Endothelial cell of umbilical vein (primary cell): ENCODE results near the gene YIPF2. TPM values are rescaled to one million over a fixed set of nuclear protein-coding genes. Genes with fewer than 3 reads are reported as not detected.

Source experiments
- BruUV-seq: library from RNA; stranded (reverse); fragments of 400-500 nt; replicated peaks from 2 replicates; lab custom pipeline; 2021; lab: Mats Ljungman, UMichigan
- CTCF ChIA-PET: fragments of 300-600, 350-600 bp; sonication (Branson Sonifier 250); formaldehyde crosslinking; loops from one replicate; lab custom pipeline; 2021; ENCODE audit warnings: antibody characterized with exemption, inconsistent platforms; lab: Charles Lee
- POLR2A ChIA-PET: fragments of 300-600, 350-600 bp; sonication (Branson Sonifier 250); formaldehyde crosslinking; loops from one replicate; lab custom pipeline; 2021; ENCODE audit warnings: antibody characterized with exemption, inconsistent platforms; lab: Charles Lee
- DNase-seq: peaks from one replicate; pipeline ENCODE4 v3.0.0-alpha.2; 2011; ENCODE audit warnings: low read depth, low spot score
- FAIRE-seq: peaks from 2 replicates; lab custom pipeline; 2011; peaks lifted over from hg19 to GRCh38; lab: Jason Lieb, UNC
- H2AFZ ChIP-seq: 2 replicates; pipeline ENCODE4 v1.6.0; 2012; ENCODE audit warnings: low read depth, low read length, control low read depth, inconsistent platforms
- H3K27ac ChIP-seq: 2 replicates; pipeline ENCODE4 v1.5.1; 2011; ENCODE audit warnings: low read depth, mild to moderate bottlenecking, control low read depth, low read length, moderate library complexity; ENCODE audit not compliant: insufficient read depth
- H3K27me3 ChIP-seq, 2 experiments: 2 replicates each; pipeline versions ENCODE4 v1.6.0 to v1.6.1; 2011; ENCODE audit warnings: low read length in 2 of 2, mixed read lengths in 1 of 2; ENCODE audit not compliant: control insufficient read depth in 2 of 2, insufficient read depth in 2 of 2
- H3K36me3 ChIP-seq, 2 experiments: 2 replicates in 1 of 2; 3 replicates in 1 of 2; pipeline ENCODE4 v1.5.1; 2011; ENCODE audit warnings: low read length in 2 of 2, mild to moderate bottlenecking in 1 of 2, moderate library complexity in 1 of 2; ENCODE audit not compliant: control insufficient read depth in 2 of 2, insufficient read depth in 2 of 2; ENCODE audit errors: extremely low read depth in 1 of 2
- H3K4me1 ChIP-seq: 3 replicates; pipeline ENCODE4 v1.5.1; 2011; ENCODE audit warnings: mild to moderate bottlenecking, low read length; ENCODE audit not compliant: control insufficient read depth, insufficient read depth; ENCODE audit errors: extremely low read depth
- H3K4me2 ChIP-seq: 2 replicates; pipeline ENCODE4 v1.6.1; 2011; ENCODE audit warnings: low read length, control low read depth, mixed read lengths; ENCODE audit not compliant: insufficient read depth
- H3K4me3 ChIP-seq, 3 experiments: fragments of 200-600 bp in 1 of 3; sonication (generic), shearing (Covaris generic) in 1 of 3; replicated peaks in 1 of 3; 2 replicates each; pipeline ENCODE4 v1.5.1; 2011 to 2016; ENCODE audit warnings: control low read depth in 3 of 3, low read length in 3 of 3, mild to moderate bottlenecking in 2 of 3, inconsistent platforms in 1 of 3, low read depth in 1 of 3, moderate library complexity in 1 of 3; ENCODE audit not compliant: insufficient read depth in 1 of 3
- H3K79me2 ChIP-seq: 2 replicates; pipeline ENCODE4 v1.6.0; 2012; ENCODE audit warnings: low read length, inconsistent platforms; ENCODE audit not compliant: control insufficient read depth, insufficient read depth
- H3K9ac ChIP-seq: replicated peaks from 2 replicates; pipeline ENCODE3; 2011; ENCODE audit warnings: low read length, control low read depth; ENCODE audit not compliant: insufficient read depth; ENCODE audit errors: extremely low read depth
- H3K9me1 ChIP-seq: replicated peaks from 3 replicates; pipeline ENCODE4 v1.6.0; 2011; ENCODE audit warnings: mild to moderate bottlenecking, low read length; ENCODE audit not compliant: control insufficient read depth, insufficient read depth; ENCODE audit errors: extremely low read depth
- H3K9me3 ChIP-seq: replicated peaks from 2 replicates; pipeline ENCODE4 v1.5.1; 2012; ENCODE audit warnings: low read length, inconsistent platforms; ENCODE audit not compliant: control insufficient read depth, insufficient read depth
- H4K20me1 ChIP-seq: replicated peaks from 2 replicates; pipeline ENCODE3; 2011; ENCODE audit warnings: mild to moderate bottlenecking, low read length; ENCODE audit not compliant: control insufficient read depth, insufficient read depth; ENCODE audit errors: extremely low read depth
- CTCF ChIP-seq, 2 donors: IDR thresholded peaks; 1 replicate in 1 of 2; 2 replicates in 1 of 2; pipeline ENCODE4 v1.5.1; 2011; ENCODE audit warnings: low read length in 2 of 2, mild to moderate bottlenecking in 2 of 2, moderate library complexity in 2 of 2, control low read depth in 1 of 2, inconsistent platforms in 1 of 2, low read depth in 1 of 2; ENCODE audit not compliant: insufficient read depth in 1 of 2; ENCODE audit errors: extremely low read depth in 1 of 2
- EZH2 ChIP-seq: IDR thresholded peaks from 2 replicates; pipeline ENCODE4 v1.6.1; 2012; ENCODE audit warnings: borderline replicate concordance, low read depth, mild to moderate bottlenecking, moderate library complexity, low read length, inconsistent platforms; ENCODE audit not compliant: severe bottlenecking
- FOS ChIP-seq: IDR thresholded peaks from 2 replicates; pipeline ENCODE4 v1.6.1; 2011; ENCODE audit warnings: mild to moderate bottlenecking, low read length, moderate library complexity, borderline replicate concordance; ENCODE audit not compliant: insufficient read depth
- GATA2 ChIP-seq: IDR thresholded peaks from 2 replicates; pipeline ENCODE4 v1.7.0; 2011; ENCODE audit warnings: low read depth, mild to moderate bottlenecking, moderate library complexity, mixed read lengths, low read length; ENCODE audit not compliant: insufficient read length, insufficient read depth
- JUN ChIP-seq: IDR thresholded peaks from 2 replicates; pipeline ENCODE4 v1.6.1; 2011; ENCODE audit warnings: borderline replicate concordance, low read depth; ENCODE audit not compliant: insufficient read length, insufficient read depth
- MYC ChIP-seq: IDR thresholded peaks from one replicate; pipeline ENCODE4 v1.6.1; 2011; ENCODE audit warnings: mild to moderate bottlenecking, low read depth, low read length
- POLR2A ChIP-seq: IDR thresholded peaks from 2 replicates; pipeline ENCODE4 v1.6.1; 2012; ENCODE audit warnings: low read depth, mild to moderate bottlenecking, control low read depth, low read length
- POLR2AphosphoS5 ChIP-seq: IDR thresholded peaks from 2 replicates; pipeline ENCODE4 v1.6.1; 2012; ENCODE audit warnings: low read depth, mild to moderate bottlenecking, control low read depth, low read length, moderate library complexity; ENCODE audit not compliant: insufficient read depth
- dilution Hi-C: fragments of 300-500 bp; cut with MboI; formaldehyde crosslinking; loops from one replicate; pipeline ENCODE4 v1.15.0; 2019; ENCODE audit warnings: low sequenced_read_pairs; ENCODE audit not compliant: extremely low pct_ligation_motif_present
- intact Hi-C: fragments of 100-400 bp; cut with micrococcal nuclease; formaldehyde crosslinking; loops from one replicate; pipeline ENCODE4 v1.10.0; 2022
- polyA plus RNA-seq, 4 experiments: library from polyadenylated mRNA; depleted of rRNA in 3 of 4; stranded (reverse) in 3 of 4; unstranded in 1 of 4; fragments of >200 nt; gene quantifications; 2 replicates each; pipeline versions ENCODE4 v1.2.1 to v1.2.3, GENCODE V29; 2011 to 2012; ENCODE audit warnings: missing spikeins in 1 of 4
- total RNA-seq: library from RNA; stranded (reverse); gene quantifications from 2 replicates; pipeline ENCODE4 v1.2.3, GENCODE V29; 2021
- TF ChIP-seq, protein P1 (sequence below): IDR thresholded peaks from 2 replicates; pipeline ENCODE4 v1.6.1; 2011; ENCODE audit not compliant: insufficient read depth, insufficient read length

The YIPF2 gene
- total and polyA plus RNA-seq, 2 donors (not counting 3 experiments of a cell fraction or from before 2014, with no cell fraction given): 47.8 to 104 TPM

DNA sequence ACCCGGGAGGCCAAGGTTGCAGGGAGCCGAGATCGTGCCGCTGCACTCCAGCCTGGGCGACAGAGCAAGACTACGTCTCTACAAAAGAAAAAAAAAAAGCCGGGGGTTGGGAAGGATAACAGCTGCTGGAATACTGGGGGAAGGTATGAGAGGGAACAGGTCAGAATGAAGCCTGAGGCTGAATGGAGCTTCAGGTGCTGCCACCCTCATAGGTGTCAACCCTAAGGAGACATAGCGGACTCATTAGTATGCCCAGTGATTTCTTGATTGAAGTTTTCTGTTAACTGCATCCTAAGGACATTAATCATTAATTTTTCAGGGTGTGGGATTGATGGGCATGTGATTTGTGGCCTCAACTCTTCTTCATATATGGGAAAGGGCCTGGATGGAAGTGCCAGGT is 38.4 kb upstream of the YIPF2 start:
- no peak overlapping the region for H3K9ac ChIP-seq
- H2AFZ ChIP-seq: no peak overlapping the region
- FAIRE-seq: no peak
- POLR2A ChIA-PET: no interaction called here
- no peak for DNase-seq
- no peaks in the 10 kb centered on the region for H3K36me3 ChIP-seq
- no peaks in the 10 kb centered on the region for H3K27me3 ChIP-seq
- CTCF ChIA-PET: interaction anchor here (0.7 to 1.6 kb wide), 4 partner anchors 20 to 30 kb away, joined by 3 to 4 read pairs (median 3); no protein-coding TSS in a partner anchor
- peaks cover 95% of the 10 kb centered on the region for H3K79me2 ChIP-seq
- no peak for TF ChIP-seq GATA2
- no peak for TF ChIP-seq CTCF (IDR thresholded peaks at IDR 0.05; ENCODE audit: extremely low read depth in 1 of 2, insufficient read depth in 1 of 2, low read depth in 1 of 2, low read length in 2 of 2)
- no peak for TF ChIP-seq JUN
- TF ChIP-seq, protein P1, sequence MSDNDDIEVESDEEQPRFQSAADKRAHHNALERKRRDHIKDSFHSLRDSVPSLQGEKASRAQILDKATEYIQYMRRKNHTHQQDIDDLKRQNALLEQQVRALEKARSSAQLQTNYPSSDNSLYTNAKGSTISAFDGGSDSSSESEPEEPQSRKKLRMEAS: no peak
- TF ChIP-seq POLR2A: no peak
- TF ChIP-seq EZH2: no peak
- TF ChIP-seq POLR2AphosphoS5: no peak
- no peak for TF ChIP-seq FOS
- TF ChIP-seq MYC: no peak
- H3K9me1 ChIP-seq: no peaks in the 10 kb centered on the region
- intact Hi-C loops (no loop called here), dilution Hi-C loops (no loop called here)
- H3K4me1 ChIP-seq: peaks cover 7% of the 10 kb centered on the region
- no TSS peak for BruUV-seq
- no peak overlapping the region for H3K4me2 ChIP-seq
- no peak overlapping the region for H3K4me3 ChIP-seq
- no peak overlapping the region for H3K27ac ChIP-seq
- peaks cover 6% of the 10 kb centered on the region for H4K20me1 ChIP-seq
- H3K9me3 ChIP-seq: no peaks in the 10 kb centered on the region
